WTC11 (cell line): ENCODE data around the gene HP1BP3. TPM values are rescaled to one million over a fixed set of nuclear protein-coding genes. Genes with fewer than 3 reads are reported as not detected.

Experiments used
- ATAC-seq: fragments of 200-7000 bp; cut with Tn5 transposase; 2 replicates; pipeline ENCODE4 v1.10.0; 2021; ENCODE audit warnings: mild to moderate bottlenecking, moderate library complexity
- CTCF ChIA-PET: fragments of 300-600 bp; sonication (Branson Sonifier 250); formaldehyde crosslinking; loops from one replicate; lab custom pipeline; 2021; ENCODE audit warnings: antibody characterized with exemption; lab: Charles Lee
- POLR2A ChIA-PET: fragments of 350-600 bp; sonication (Branson Sonifier 250); formaldehyde crosslinking; loops from one replicate; lab custom pipeline; 2021; ENCODE audit warnings: antibody characterized with exemption; lab: Charles Lee
- DNase-seq: peaks from one replicate; pipeline ENCODE4 v3.0.0; 2021; ENCODE audit warnings: low spot score
- H3K27ac Mint-ChIP-seq: 2 replicates; pipeline ENCODE4 v1.8.0; 2021; ENCODE audit warnings: mixed read lengths
- H3K27me3 Mint-ChIP-seq: 2 replicates; pipeline ENCODE4 v1.8.0; 2021; ENCODE audit warnings: low read depth, mild to moderate bottlenecking, moderate library complexity, mixed read lengths
- H3K36me3 Mint-ChIP-seq: 2 replicates; pipeline ENCODE4 v1.8.0; 2021; ENCODE audit warnings: mixed read lengths
- H3K4me1 Mint-ChIP-seq: 2 replicates; pipeline ENCODE4 v1.8.0; 2022; ENCODE audit warnings: mixed read lengths
- H3K4me3 Mint-ChIP-seq: 2 replicates; pipeline ENCODE4 v1.8.0; 2021; ENCODE audit warnings: mild to moderate bottlenecking, moderate library complexity, mixed read lengths
- H3K9me3 Mint-ChIP-seq: 2 replicates; pipeline ENCODE4 v1.8.0; 2021; ENCODE audit warnings: mixed read lengths
- FOXJ3 ChIP-seq: sonication (generic); formaldehyde crosslinking; IDR thresholded peaks from 2 replicates; pipeline ENCODE4 v1.9.0; 2021; ENCODE audit warnings: missing genetic modification reagents, mild to moderate bottlenecking, borderline replicate concordance
- GRHL2 ChIP-seq: fragments of 250-450 bp; sonication (Bioruptor Pico); IDR thresholded peaks from 2 replicates; pipeline ENCODE4 v1.8.0; 2022; ENCODE audit warnings: mild to moderate bottlenecking, moderate library complexity; ENCODE audit not compliant: insufficient replicate concordance, severe bottlenecking
- NFE2L1 ChIP-seq: sonication (generic); formaldehyde crosslinking; IDR thresholded peaks from 2 replicates; pipeline ENCODE4 v1.8.1; 2023; ENCODE audit warnings: missing genetic modification reagents
- NFYB ChIP-seq: sonication (generic); formaldehyde crosslinking; conservative IDR thresholded peaks from 2 replicates; pipeline ENCODE4 v1.8.0; 2022; ENCODE audit warnings: low read depth, missing genetic modification reagents
- NR1H2 ChIP-seq: sonication (generic); formaldehyde crosslinking; IDR thresholded peaks from 2 replicates; pipeline ENCODE4 v1.9.0; 2021; ENCODE audit warnings: mild to moderate bottlenecking, moderate library complexity, missing genetic modification reagents
- RORB ChIP-seq: fragments of 250-450 bp; sonication (Bioruptor Pico); IDR thresholded peaks from 2 replicates; pipeline ENCODE4 v1.9.0; 2021; ENCODE audit warnings: mild to moderate bottlenecking
- SMAD3 ChIP-seq: sonication (generic); formaldehyde crosslinking; IDR thresholded peaks from 2 replicates; pipeline ENCODE4 v1.8.0; 2022; ENCODE audit warnings: missing genetic modification reagents, mild to moderate bottlenecking, borderline replicate concordance
- SMAD4 ChIP-seq: sonication (generic); formaldehyde crosslinking; IDR thresholded peaks from 2 replicates; pipeline ENCODE4 v1.8.0; 2022; ENCODE audit warnings: mild to moderate bottlenecking, missing genetic modification reagents
- ZBTB21 ChIP-seq: sonication (generic); formaldehyde crosslinking; IDR thresholded peaks from 2 replicates; pipeline ENCODE4 v1.8.1; 2023; ENCODE audit warnings: mild to moderate bottlenecking, missing genetic modification reagents, borderline replicate concordance
- ZNF121 ChIP-seq: sonication (generic); formaldehyde crosslinking; IDR thresholded peaks from 2 replicates; pipeline ENCODE4 v1.8.0; 2023; ENCODE audit warnings: missing genetic modification reagents
- ZNF263 ChIP-seq: sonication (generic); formaldehyde crosslinking; IDR thresholded peaks from 2 replicates; pipeline ENCODE4 v1.8.1; 2022; ENCODE audit warnings: low read depth, mild to moderate bottlenecking, moderate library complexity, missing genetic modification reagents
- ZNF317 ChIP-seq: sonication (generic); formaldehyde crosslinking; IDR thresholded peaks from 2 replicates; pipeline ENCODE4 v1.8.1; 2023; ENCODE audit warnings: low read depth, mild to moderate bottlenecking, moderate library complexity, missing genetic modification reagents, borderline replicate concordance
- ZNF423 ChIP-seq: fragments of 250-450 bp; sonication (Bioruptor Pico); IDR thresholded peaks from 2 replicates; pipeline ENCODE4 v2.1.2; 2022; ENCODE audit warnings: mild to moderate bottlenecking, moderate library complexity
- ZNF671 ChIP-seq: fragments of 250-450 bp; sonication (Bioruptor Pico); IDR thresholded peaks from 2 replicates; pipeline ENCODE4 v1.8.0; 2021; ENCODE audit warnings: mild to moderate bottlenecking
- total RNA-seq: library from RNA; stranded (reverse); gene quantifications from 3 replicates; pipeline ENCODE4 v1.2.3, GENCODE V29; 2021
- TF ChIP-seq, protein P1 (sequence below): fragments of 250-450 bp; sonication (Bioruptor Pico); IDR thresholded peaks from 2 replicates; pipeline ENCODE4 v1.9.0; 2021; ENCODE audit warnings: mild to moderate bottlenecking, borderline replicate concordance
- TF ChIP-seq, protein P2 (sequence below): sonication (generic); formaldehyde crosslinking; IDR thresholded peaks from 2 replicates; pipeline ENCODE4 v1.8.1; 2022; ENCODE audit warnings: missing genetic modification reagents, borderline replicate concordance
- TF ChIP-seq, protein P3 (sequence below): sonication (generic); formaldehyde crosslinking; IDR thresholded peaks from 2 replicates; pipeline ENCODE4 v1.8.1; 2022; ENCODE audit warnings: mild to moderate bottlenecking, missing genetic modification reagents, moderate library complexity, borderline replicate concordance
- TF ChIP-seq, protein P4 (sequence below): sonication (generic); formaldehyde crosslinking; IDR thresholded peaks from 2 replicates; pipeline ENCODE4 v1.8.1; 2023; ENCODE audit warnings: mild to moderate bottlenecking, missing genetic modification reagents, borderline replicate concordance
- TF ChIP-seq, protein P5 (sequence below): sonication (generic); formaldehyde crosslinking; IDR thresholded peaks from 2 replicates; pipeline ENCODE4 v1.8.1; 2023; ENCODE audit warnings: mild to moderate bottlenecking, missing genetic modification reagents

HP1BP3 gene
- total RNA-seq, 1 experiment from 2014 or later, result 121 TPM

DNA sequence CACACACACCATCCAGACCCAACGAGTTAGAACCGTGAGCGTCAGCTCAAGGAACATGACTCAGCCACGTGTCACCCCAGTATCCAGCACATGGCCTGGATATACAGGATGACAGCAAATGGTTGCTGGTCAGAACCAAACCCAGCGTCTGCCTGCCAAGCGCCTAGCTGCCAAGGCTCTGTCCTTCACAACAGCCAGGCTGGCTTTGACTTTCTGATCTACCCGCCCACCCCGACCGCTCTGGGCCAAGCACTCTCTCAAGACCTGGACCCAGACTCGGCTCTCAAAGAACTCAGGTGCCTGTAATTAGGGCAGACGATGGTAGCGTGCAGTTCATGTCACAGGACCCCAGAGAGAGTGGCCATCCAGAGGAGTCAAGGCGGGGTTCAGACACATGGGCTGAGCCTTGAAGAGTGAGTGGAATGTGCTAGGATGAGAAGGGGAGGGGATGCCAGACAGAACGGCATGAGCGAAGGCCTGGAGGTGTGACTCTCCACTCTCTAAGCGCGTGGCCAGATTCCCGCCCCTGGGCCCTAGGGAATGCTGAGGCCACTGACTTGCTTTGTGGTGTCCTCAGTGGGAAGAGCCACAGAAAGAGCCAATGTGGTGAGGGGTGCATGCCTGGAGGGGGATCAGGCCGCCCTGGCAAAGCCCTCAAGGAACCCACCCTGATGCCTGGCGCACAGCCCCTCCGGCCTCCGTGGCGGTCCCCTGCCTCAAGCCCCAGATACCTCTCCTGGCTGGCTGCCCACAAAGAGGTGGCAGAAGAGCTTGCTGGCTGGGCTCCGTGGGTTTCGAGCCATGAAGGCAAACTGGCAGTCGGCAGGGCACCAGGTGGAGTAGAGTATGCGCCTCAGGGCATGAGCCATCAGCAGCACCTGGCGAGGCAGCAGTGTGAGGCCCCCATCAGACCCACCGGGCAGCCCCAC lies 61.7 kb downstream of the HP1BP3 start (continued):
- TF ChIP-seq, protein P1, sequence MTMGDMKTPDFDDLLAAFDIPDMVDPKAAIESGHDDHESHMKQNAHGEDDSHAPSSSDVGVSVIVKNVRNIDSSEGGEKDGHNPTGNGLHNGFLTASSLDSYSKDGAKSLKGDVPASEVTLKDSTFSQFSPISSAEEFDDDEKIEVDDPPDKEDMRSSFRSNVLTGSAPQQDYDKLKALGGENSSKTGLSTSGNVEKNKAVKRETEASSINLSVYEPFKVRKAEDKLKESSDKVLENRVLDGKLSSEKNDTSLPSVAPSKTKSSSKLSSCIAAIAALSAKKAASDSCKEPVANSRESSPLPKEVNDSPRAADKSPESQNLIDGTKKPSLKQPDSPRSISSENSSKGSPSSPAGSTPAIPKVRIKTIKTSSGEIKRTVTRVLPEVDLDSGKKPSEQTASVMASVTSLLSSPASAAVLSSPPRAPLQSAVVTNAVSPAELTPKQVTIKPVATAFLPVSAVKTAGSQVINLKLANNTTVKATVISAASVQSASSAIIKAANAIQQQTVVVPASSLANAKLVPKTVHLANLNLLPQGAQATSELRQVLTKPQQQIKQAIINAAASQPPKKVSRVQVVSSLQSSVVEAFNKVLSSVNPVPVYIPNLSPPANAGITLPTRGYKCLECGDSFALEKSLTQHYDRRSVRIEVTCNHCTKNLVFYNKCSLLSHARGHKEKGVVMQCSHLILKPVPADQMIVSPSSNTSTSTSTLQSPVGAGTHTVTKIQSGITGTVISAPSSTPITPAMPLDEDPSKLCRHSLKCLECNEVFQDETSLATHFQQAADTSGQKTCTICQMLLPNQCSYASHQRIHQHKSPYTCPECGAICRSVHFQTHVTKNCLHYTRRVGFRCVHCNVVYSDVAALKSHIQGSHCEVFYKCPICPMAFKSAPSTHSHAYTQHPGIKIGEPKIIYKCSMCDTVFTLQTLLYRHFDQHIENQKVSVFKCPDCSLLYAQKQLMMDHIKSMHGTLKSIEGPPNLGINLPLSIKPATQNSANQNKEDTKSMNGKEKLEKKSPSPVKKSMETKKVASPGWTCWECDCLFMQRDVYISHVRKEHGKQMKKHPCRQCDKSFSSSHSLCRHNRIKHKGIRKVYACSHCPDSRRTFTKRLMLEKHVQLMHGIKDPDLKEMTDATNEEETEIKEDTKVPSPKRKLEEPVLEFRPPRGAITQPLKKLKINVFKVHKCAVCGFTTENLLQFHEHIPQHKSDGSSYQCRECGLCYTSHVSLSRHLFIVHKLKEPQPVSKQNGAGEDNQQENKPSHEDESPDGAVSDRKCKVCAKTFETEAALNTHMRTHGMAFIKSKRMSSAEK (CRISPR knock-in tag), result no peak
- TF ChIP-seq ZBTB21, result no peak
- TF ChIP-seq ZNF423 (CRISPR knock-in tag), result no peak
- TF ChIP-seq ZNF263 (CRISPR knock-in tag), result no peak
- no peak for TF ChIP-seq FOXJ3 (CRISPR knock-in tag)
- no peak for TF ChIP-seq ZNF671 (CRISPR knock-in tag)
- TF ChIP-seq, protein P2, sequence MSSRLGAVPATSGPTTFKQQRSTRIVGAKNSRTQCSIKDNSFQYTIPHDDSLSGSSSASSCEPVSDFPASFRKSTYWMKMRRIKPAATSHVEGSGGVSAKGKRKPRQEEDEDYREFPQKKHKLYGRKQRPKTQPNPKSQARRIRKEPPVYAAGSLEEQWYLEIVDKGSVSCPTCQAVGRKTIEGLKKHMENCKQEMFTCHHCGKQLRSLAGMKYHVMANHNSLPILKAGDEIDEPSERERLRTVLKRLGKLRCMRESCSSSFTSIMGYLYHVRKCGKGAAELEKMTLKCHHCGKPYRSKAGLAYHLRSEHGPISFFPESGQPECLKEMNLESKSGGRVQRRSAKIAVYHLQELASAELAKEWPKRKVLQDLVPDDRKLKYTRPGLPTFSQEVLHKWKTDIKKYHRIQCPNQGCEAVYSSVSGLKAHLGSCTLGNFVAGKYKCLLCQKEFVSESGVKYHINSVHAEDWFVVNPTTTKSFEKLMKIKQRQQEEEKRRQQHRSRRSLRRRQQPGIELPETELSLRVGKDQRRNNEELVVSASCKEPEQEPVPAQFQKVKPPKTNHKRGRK, result no peak
- no peak for TF ChIP-seq NFYB (CRISPR knock-in tag)
- TF ChIP-seq SMAD4 (CRISPR knock-in tag), result no peak
- TF ChIP-seq, protein P3, sequence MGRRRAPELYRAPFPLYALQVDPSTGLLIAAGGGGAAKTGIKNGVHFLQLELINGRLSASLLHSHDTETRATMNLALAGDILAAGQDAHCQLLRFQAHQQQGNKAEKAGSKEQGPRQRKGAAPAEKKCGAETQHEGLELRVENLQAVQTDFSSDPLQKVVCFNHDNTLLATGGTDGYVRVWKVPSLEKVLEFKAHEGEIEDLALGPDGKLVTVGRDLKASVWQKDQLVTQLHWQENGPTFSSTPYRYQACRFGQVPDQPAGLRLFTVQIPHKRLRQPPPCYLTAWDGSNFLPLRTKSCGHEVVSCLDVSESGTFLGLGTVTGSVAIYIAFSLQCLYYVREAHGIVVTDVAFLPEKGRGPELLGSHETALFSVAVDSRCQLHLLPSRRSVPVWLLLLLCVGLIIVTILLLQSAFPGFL, result no peak
- TF ChIP-seq RORB (CRISPR knock-in tag), result no peak

DNA sequence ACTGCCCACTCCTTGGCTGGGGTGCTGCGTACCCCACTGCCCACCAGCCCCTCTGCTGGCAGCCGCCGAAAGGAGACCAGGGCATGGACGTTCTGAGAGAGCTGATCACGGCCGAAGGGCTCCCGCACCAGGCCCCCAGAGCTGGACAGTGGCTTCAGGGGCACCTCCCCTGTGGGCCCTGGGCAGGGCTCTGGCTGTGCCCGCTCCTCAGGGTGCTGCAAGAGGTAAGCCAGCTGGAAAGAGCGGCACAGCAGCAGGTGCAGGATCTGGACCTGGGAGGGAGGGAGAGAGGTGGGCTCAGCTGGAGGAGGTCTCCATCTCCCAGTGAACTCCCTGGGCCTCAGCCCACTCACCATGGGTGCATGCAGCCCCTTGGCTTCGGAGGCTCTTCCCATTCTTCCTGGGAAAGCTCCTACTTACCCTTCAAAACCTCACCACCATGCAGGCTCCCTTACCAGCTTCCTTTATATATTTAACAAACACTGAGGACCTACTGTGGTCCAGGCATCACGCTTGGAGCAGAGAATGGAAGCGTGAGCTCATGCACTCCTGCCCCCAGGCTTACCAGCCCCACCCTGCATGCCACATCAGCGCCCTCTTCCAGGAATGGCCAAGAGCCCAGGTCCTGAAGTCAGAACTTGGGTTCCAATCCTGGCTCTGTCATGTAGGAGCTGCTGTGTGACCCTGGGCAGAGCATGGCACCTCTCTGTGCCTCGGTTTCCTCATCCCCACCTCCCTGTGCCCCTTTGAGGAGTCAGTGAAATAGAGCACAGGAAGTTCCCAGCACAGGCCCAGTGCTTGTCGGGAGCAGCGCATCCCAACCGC lies 62.5 kb downstream of the HP1BP3 start:
- H3K27me3 Mint-ChIP-seq, result peaks cover 9% of the 10 kb centered on the region
- TF ChIP-seq NFE2L1 (CRISPR knock-in tag) (no peak), ZNF121 (CRISPR knock-in tag) (no peak), GRHL2 (no peak), ZBTB21 (no peak), ZNF317 (CRISPR knock-in tag) (no peak), SMAD3 (CRISPR knock-in tag) (no peak), NR1H2 (CRISPR knock-in tag) (no peak)
- TF ChIP-seq, protein P4, sequence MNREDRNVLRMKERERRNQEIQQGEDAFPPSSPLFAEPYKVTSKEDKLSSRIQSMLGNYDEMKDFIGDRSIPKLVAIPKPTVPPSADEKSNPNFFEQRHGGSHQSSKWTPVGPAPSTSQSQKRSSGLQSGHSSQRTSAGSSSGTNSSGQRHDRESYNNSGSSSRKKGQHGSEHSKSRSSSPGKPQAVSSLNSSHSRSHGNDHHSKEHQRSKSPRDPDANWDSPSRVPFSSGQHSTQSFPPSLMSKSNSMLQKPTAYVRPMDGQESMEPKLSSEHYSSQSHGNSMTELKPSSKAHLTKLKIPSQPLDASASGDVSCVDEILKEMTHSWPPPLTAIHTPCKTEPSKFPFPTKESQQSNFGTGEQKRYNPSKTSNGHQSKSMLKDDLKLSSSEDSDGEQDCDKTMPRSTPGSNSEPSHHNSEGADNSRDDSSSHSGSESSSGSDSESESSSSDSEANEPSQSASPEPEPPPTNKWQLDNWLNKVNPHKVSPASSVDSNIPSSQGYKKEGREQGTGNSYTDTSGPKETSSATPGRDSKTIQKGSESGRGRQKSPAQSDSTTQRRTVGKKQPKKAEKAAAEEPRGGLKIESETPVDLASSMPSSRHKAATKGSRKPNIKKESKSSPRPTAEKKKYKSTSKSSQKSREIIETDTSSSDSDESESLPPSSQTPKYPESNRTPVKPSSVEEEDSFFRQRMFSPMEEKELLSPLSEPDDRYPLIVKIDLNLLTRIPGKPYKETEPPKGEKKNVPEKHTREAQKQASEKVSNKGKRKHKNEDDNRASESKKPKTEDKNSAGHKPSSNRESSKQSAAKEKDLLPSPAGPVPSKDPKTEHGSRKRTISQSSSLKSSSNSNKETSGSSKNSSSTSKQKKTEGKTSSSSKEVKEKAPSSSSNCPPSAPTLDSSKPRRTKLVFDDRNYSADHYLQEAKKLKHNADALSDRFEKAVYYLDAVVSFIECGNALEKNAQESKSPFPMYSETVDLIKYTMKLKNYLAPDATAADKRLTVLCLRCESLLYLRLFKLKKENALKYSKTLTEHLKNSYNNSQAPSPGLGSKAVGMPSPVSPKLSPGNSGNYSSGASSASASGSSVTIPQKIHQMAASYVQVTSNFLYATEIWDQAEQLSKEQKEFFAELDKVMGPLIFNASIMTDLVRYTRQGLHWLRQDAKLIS, result no peak
- TF ChIP-seq, protein P5, sequence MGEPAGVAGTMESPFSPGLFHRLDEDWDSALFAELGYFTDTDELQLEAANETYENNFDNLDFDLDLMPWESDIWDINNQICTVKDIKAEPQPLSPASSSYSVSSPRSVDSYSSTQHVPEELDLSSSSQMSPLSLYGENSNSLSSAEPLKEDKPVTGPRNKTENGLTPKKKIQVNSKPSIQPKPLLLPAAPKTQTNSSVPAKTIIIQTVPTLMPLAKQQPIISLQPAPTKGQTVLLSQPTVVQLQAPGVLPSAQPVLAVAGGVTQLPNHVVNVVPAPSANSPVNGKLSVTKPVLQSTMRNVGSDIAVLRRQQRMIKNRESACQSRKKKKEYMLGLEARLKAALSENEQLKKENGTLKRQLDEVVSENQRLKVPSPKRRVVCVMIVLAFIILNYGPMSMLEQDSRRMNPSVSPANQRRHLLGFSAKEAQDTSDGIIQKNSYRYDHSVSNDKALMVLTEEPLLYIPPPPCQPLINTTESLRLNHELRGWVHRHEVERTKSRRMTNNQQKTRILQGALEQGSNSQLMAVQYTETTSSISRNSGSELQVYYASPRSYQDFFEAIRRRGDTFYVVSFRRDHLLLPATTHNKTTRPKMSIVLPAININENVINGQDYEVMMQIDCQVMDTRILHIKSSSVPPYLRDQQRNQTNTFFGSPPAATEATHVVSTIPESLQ (CRISPR knock-in tag), result no peak

More for the DNA sequence above, 62.5 kb downstream of the HP1BP3 start:
- DNase-seq (no peak), ATAC-seq (no peak)
- ChIA-PET POLR2A (no interaction called here), CTCF (interaction anchor here (0.6 kb wide), 1 partner anchor 602 kb away, joined by 3 read pairs; no protein-coding TSS in a partner anchor)
- Mint-ChIP-seq H3K4me3 (no peak overlapping the region), H3K27ac (no peak overlapping the region), H3K9me3 (no peaks in the 10 kb centered on the region), H3K4me1 (peaks cover 21% of the 10 kb centered on the region), H3K36me3 (no peaks in the 10 kb centered on the region)
